H1 (cell line): ENCODE data around the gene CREBBP. TPM values are rescaled to one million over a fixed set of nuclear protein-coding genes. Genes with fewer than 3 reads are reported as not detected.

Experiments used
- HDAC6 ChIP-seq: IDR thresholded peaks from one replicate; pipeline ENCODE4 v1.7.1; 2012; ENCODE audit warnings: low read depth, mild to moderate bottlenecking, inconsistent platforms, low read length, moderate library complexity
- POU5F1 ChIP-seq: IDR thresholded peaks from 2 replicates; pipeline ENCODE4 v1.6.1; 2011; ENCODE audit warnings: low read depth, mild to moderate bottlenecking, low read length, moderate library complexity
- polyA plus RNA-seq, 7 experiments: library from polyadenylated mRNA; depleted of rRNA in 3 of 7; stranded (reverse) in 5 of 7; unstranded in 2 of 7; fragments of >200 nt in 5 of 7; fragments of 200-250 nt in 2 of 7; gene quantifications; 1 replicate in 5 of 7; 2 replicates in 1 of 7; 4 replicates in 1 of 7; pipeline versions ENCODE4 v1.2.1 to v1.2.3, GENCODE V29; 2011 to 2013; ENCODE audit warnings: missing spikeins in 2 of 7, mixed read lengths in 2 of 7
- total RNA-seq: library from RNA; stranded (reverse); fragmentation: NEBNext Ultra II Directional; extraction: Animal tissue kit (Norgen Biotek cat#: 25700); gene quantifications from 2 replicates; pipeline ENCODE4 v1.2.1, GENCODE V29; 2021

The CREBBP gene
- total and polyA plus RNA-seq, 2 of the 8 experiments (the other 6 are each of a cell fraction or from before 2014, with no cell fraction given), result 10.0 to 60.1 TPM

- no peak for TF ChIP-seq POU5F1
- no peak for TF ChIP-seq HDAC6
Measured at GRCh38 chr16:3819746-3820724, 60.5 kb downstream of the CREBBP start (continued).
